Mammary epithelial cell (primary cell): Measurements from ENCODE around the gene SIM1.

Source experiments
- CTCF ChIP-seq, 2 donors: IDR thresholded peaks in 1 of 2; conservative IDR thresholded peaks in 1 of 2; 2 replicates each; pipeline ENCODE4 v1.5.1; 2011 to 2012; ENCODE audit warnings: inconsistent platforms in 2 of 2, low read length in 2 of 2, mild to moderate bottlenecking in 2 of 2, control low read depth in 1 of 2, low read depth in 1 of 2; ENCODE audit not compliant: insufficient read depth in 1 of 2; ENCODE audit errors: extremely low read depth in 1 of 2
- EZH2 ChIP-seq: IDR thresholded peaks from 2 replicates; pipeline ENCODE4 v1.6.1; 2012; ENCODE audit warnings: low read length, inconsistent platforms, borderline replicate concordance

DNA sequence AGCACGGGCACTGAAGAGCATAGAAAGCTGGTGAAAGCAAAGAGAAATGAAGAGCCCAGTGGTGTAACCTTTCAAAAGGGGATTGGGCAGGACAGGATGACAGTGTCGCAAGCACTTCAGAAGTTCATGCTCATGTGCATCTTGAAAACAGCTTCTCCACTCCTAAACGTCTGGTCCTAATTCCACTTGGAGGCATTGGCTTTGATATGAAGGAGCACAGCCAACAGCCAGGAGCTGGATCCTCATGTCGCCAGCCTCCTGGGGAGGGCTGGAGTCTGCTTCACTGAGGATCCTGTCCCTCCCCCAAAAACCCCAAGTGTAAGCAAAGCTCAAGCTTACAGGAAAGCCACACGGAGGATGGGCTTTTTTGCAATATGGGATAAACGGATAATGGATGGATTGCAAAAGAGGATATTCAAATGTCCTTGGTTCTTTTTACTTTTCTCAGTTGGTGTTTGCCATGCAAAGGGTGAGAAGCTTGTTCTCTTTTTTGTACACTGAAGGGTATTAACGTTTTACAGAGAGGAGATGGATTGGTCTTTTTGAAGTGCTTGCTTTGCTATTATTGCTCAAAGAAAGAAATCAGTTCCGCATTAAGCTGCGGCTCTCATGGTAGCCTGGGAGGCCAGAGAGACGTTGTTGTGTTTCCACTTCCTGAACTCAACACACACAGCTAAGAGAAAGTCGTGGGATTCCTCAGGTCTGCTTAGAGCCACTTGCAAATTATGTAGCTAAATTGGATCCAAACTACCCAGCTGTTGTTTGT, 92.2 kb downstream of the SIM1 start:
- TF ChIP-seq CTCF (conservative IDR thresholded peaks at IDR 0.05 in 1 of 2, IDR thresholded peaks at IDR 0.05 in 1 of 2; ENCODE audit: extremely low read depth in 1 of 2, insufficient read depth in 1 of 2, low read depth in 1 of 2, low read length in 2 of 2) (no peak), EZH2 (no peak)
